CD4-positive, alpha-beta T cell treated with Interleukin-2 at 100 ng/mL for 4 hours (primary cell): ENCODE results near the gene KRTAP4-6.
"Not testable (repeated sequence)": the region's sequence is repeated elsewhere in the genome, so short reads cannot be mapped to it uniquely, and the experiment has no call there.

Source experiments
- DNase-seq: peaks from one replicate; pipeline ENCODE4 v3.0.0-alpha.2; 2020; ENCODE audit warnings: low spot score

The KRTAP4-6 gene

DNA sequence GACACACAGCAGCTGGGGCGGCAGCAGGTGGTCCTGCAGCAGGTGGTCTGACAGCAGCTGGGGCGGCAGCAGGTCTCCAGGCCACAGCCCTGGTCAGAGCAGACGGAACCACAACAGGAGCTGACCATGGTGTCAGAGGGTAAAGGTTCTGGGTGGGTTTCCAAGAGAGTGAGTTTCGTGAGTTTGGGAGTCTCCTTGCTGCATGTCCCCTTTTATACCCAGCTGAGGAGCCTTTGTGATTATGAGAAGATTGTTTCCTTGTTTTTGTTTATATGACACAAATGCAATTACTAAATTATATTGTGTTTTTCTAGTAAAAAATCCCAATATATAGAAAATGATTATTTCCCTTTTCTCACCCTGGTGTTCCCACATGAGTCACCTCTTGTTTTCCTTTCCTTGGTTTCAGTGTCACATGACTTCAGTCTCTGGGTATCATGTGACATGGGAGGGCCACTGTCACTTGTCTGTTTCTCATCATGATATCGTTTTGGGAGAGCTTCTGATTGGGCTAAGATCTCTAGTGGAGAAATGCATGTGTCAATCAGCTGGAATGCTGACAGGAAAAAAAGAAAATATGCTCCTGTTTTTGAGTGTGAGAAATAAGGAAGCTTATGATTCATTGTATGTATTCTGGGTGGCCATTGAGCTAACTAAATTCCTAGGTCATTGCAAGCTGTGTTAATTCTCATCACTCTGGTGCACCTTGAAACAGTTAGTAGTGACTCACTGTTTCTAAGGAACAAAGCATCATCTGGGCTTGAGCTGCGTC is at the start of gene KRTAP4-6:
Gene KRTAP4-6, minus strand, starts transcription at position 185 of the 772 bp plus-strand sequence. Its CDS starts 57 bp downstream, at position 128.
- no peak for DNase-seq

GRCh38 chr17:41189837-41190318 is 49.5 kb upstream of the KRTAP4-6 start, which contains the start of gene KRTAP9-1:
Gene KRTAP9-1 (plus strand): TSS chr17:41189887. CDS start chr17:41189887, 0 bp downstream.
- DNase-seq, result not testable (repeated sequence)

DNA sequence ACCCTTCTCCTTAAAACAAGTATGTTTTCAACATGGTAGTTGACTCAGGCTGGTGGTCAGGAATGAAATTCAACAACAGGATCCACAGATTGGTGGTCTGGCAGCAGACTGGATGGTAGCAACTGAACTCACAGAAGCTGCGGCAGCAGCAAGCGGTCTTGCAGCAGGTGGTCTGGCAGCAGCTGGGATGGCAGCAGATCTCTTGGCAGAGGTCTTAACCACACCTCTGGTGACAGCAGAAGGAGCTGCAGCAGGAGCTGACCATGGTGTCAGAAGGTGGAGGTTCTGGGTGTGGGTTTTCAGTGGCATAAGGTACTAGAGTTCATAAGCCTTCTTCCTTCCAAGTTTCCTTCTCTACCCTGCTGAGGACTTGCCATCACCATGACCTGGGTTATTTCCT is 46.5 kb upstream of the KRTAP4-6 start:
- no peak for DNase-seq

DNA sequence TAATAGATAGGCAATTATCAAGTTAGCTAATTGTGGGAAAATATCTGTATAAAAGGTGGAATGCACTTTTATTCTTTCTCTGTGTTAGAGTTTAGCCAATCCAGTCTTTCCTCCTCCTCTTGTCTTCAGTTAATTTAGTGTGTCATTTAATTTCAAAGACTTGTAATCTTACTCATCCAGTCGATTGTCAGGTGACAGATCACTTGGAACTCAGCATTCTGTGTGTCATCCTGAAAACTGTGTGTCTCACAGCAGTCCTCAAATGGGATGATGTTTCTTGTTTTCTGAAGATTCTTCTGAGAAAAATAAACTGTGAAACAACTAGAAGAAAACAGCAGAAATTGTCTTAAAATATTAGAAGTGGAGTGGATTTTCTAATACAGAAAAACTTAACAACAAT is 44.7 kb upstream of the KRTAP4-6 start:
- no peak for DNase-seq

GRCh38 chr17:41184480-41184961 is 44.2 kb upstream of the KRTAP4-6 start, which contains the start of gene KRTAP4-1:
Gene KRTAP4-1 (minus strand): TSS chr17:41184911. CDS start chr17:41184854, 57 bp downstream.
- no peak for DNase-seq

DNA sequence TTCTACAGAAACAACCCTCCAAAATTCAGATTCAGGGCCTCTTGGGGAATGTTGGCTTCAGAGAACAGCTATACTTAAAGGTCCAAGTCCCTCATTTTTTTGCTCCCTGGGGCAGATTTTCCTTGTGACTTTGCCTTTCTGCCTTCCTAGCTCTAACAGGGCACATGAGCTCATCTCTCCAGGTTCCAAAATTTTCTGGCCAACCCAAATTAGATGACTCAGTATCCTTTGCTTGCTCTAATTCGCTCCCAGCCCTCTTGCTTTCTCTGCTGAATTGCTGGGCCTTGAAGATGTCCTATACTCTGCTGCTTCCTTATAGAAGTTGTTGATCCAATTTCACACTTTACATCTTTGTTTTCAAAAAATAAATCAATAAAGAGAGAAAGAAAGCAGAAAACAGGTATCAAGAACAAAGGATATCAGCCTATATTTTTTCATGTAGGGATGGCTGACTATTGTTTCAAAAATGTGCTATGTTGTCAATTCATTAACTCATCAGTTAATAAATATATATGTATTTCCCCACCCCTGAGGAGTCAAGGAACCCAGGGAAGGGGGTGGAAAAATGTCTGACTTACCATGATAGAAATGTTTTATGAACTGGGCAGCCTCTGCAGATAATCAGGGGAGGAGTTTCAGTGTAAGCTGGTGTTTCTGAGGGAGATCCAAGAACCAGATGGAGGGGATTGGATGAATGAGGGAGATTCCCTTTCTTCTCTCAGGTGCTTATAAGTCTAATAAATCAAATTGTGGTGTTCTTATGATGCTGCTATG is 38.7 kb upstream of the KRTAP4-6 start:
- DNase-seq, result no peak

GRCh38 chr17:41178341-41178740 is 38.0 kb upstream of the KRTAP4-6 start:
- DNase-seq, result no peak

GRCh38 chr17:41177727-41178271 is 37.5 kb upstream of the KRTAP4-6 start, which contains the start of gene KRTAP4-2:
Gene KRTAP4-2 (minus strand): TSS chr17:41178221. CDS start chr17:41178164, 57 bp downstream.
- no peak for DNase-seq

- no peak for DNase-seq
These were observed 36.5 kb upstream of the KRTAP4-6 start for GRCh38 chr17:41176744-41177387.

DNA sequence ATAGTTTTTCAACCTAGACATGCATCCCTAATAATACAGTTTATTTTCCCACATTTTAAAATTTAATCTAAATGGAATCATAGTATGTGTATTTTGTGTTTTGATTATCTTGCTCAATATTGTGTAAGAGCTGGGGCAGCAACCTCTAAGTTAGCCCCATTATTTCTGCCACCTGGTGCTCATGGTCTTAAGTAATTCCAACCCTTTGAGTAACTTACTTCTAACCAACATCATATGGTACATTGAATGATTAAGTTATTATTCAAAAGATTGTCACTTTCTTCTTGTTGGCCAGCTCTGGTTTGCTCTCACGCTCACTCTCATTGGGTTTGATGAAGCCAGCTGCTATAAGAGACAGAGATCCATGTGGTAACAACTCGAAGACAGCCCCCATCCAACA is 31.5 kb upstream of the KRTAP4-6 start:
- DNase-seq, result no peak

- no peak for DNase-seq
These were observed 27.8 kb upstream of the KRTAP4-6 start, which contains the start of gene KRTAP4-3 for GRCh38 chr17:41168121-41168520. Gene KRTAP4-3 (minus strand): TSS chr17:41168221. CDS start chr17:41168172, 49 bp downstream.

DNA sequence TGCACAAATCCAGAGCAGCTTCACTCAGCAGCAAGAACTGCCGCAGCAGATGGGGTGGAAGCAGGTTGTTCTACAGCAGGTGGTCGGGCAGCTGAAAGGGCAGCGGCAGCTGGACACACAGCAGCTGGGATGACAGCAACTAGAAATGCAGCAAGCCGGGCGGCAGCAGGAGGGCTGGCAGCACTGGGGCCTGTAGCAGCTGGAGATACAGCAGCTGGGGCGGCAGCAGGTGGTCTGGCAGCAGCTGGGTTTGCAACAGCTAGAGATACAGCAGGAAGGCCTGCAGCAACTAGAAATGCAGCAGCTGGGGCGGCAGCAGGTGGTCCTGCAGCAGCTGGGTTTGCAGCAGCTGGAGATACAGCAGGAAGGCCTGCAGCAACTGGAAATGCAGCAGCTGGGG is 27.2 kb upstream of the KRTAP4-6 start:
- no peak for DNase-seq

- DNase-seq, result no peak
These were observed 23.5 kb upstream of the KRTAP4-6 start for GRCh38 chr17:41163828-41164227.

- DNase-seq, result no peak
These were observed 20.3 kb upstream of the KRTAP4-6 start, which contains the start of gene KRTAP4-4 for GRCh38 chr17:41160648-41161047. Gene KRTAP4-4 (minus strand): TSS chr17:41160748. CDS start chr17:41160691, 57 bp downstream.

GRCh38 chr17:41160190-41160589 is 19.8 kb upstream of the KRTAP4-6 start:
- not testable (repeated sequence) for DNase-seq

DNA sequence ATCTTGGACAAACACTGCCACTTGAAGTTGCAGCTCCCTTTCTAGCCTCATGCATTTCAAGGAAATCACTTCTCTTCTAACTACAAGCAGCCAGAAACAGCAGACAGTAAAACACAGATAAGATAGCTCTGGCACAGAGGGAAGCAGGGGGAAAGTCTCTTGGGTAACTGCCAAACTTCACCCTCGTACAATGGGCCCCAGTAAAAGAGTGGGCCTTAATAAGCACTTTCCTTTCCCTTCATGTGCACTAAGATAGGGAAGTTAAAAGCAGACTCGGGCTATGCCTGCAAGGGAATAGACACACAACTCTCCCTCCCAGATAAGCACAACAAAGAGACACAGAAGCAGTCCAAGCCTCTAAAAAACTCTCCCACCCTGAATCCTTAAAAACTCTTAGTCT is 13.5 kb upstream of the KRTAP4-6 start:
- no peak for DNase-seq

DNA sequence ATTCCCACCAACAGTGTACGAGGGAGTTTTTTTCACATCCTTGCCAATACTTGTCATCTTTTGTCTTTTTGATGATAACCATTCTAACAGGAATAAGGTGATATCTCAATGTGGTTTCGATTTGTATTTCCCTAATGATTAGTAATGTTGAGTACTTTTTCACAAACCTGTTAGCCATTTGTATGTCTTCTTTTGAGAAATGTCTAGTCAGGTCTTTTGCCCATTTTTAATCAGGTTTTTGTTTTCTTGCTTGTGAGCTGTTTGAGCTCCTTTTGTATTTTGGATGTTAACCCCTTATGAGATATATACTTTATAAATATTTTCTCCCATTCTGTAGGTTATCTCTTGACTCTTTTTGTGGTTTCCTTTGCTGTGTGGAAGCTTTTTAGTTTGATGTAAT is 11.2 kb upstream of the KRTAP4-6 start:
- no peak for DNase-seq

GRCh38 chr17:41150026-41150425 is 9.7 kb upstream of the KRTAP4-6 start:
- no peak for DNase-seq

- no peak for DNase-seq
These were observed 9.3 kb upstream of the KRTAP4-6 start, which contains the start of gene KRTAP4-5 for GRCh38 chr17:41149652-41149985. Gene KRTAP4-5 (minus strand): TSS chr17:41149825. CDS start chr17:41149767, 58 bp downstream.

- DNase-seq, result not testable (repeated sequence)
These were observed 8.8 kb upstream of the KRTAP4-6 start for GRCh38 chr17:41148971-41149651.
